ENCODE measurements around the gene TARS3. TPM values are rescaled to one million over a fixed set of nuclear protein-coding genes. Genes with fewer than 3 reads are reported as not detected.

Gene TARS3
- total RNA-seq, 1 donor from 2014 or later: 6.9 TPM

DNA sequence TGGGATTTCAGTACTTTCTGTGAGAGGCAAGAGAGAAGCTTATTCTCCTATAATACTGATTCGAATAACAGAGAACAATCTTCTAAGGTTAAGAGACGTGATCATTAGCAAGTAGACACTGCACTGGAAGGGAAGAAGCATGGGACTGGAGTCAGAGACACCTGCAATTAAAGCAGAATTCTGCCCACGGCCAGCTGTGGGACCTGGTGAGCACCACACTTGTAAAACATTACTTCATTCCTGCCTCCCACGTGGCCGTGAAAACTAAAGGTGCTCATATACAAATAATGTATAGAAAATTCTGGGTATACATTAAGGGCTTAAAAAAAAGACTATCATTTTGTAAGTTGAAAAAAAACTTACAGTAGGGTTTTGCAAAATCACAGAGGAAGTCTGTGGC lies 74.1 kb downstream of the TARS3 start:
- Histone ChIP-seq H3K36me3 (peaks cover under 1 to 45% of the 10 kb centered on the region in 2 donors), H3K4me1 (peaks cover 30% of the 10 kb centered on the region), H3K9me3 (no peaks in the 10 kb centered on the region), H3K27ac (no peak overlapping the region), H3K27me3 (no peaks in the 10 kb centered on the region), H3K4me3 (no peak overlapping the region)
- no peak for DNase-seq (ENCODE audit: extremely low spot score in 2 of 2)
- TF ChIP-seq, protein P1, sequence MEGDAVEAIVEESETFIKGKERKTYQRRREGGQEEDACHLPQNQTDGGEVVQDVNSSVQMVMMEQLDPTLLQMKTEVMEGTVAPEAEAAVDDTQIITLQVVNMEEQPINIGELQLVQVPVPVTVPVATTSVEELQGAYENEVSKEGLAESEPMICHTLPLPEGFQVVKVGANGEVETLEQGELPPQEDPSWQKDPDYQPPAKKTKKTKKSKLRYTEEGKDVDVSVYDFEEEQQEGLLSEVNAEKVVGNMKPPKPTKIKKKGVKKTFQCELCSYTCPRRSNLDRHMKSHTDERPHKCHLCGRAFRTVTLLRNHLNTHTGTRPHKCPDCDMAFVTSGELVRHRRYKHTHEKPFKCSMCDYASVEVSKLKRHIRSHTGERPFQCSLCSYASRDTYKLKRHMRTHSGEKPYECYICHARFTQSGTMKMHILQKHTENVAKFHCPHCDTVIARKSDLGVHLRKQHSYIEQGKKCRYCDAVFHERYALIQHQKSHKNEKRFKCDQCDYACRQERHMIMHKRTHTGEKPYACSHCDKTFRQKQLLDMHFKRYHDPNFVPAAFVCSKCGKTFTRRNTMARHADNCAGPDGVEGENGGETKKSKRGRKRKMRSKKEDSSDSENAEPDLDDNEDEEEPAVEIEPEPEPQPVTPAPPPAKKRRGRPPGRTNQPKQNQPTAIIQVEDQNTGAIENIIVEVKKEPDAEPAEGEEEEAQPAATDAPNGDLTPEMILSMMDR (IDR thresholded peaks at IDR 0.05): no peak
- TF ChIP-seq POLR2A (IDR thresholded peaks at IDR 0.05) (no peak), POLR2AphosphoS5 (IDR thresholded peaks at IDR 0.05; ENCODE audit: insufficient read depth in 1 of 2, low read depth in 1 of 2) (no peak)
- intact Hi-C loops (cut with DNase I): loop anchor here (5.0 kb wide), 1 partner anchor 353 kb away; the partner anchor contains the start of gene SNRPA1

DNA sequence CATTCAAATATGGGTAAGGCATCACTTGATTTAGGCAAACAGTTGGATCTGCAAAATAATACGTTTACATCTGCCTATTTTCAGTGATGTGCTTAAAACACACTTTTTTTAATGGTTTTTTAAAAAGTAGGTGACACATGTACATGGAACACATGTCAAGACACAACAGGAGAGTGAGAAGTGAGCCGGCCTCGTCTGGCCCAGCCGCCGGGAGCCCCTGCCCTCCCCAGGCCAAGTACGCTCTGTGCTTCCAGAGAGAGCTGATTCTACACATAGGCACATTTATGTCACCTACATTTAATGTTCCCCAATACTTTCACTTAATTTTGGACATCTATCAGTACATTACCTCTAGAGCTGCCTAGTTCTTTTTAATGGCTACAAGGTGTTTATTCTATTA lies 75.9 kb downstream of the TARS3 start:
- Histone ChIP-seq H3K27me3 (no peaks in the 10 kb centered on the region), H3K9me3 (no peaks in the 10 kb centered on the region), H3K36me3 (peaks cover 6 to 62% of the 10 kb centered on the region in 2 donors), H3K4me3 (no peak overlapping the region), H3K4me1 (peaks cover 28% of the 10 kb centered on the region), H3K27ac (no peak overlapping the region)
- intact Hi-C loops (cut with DNase I): no loop called here
- TF ChIP-seq POLR2AphosphoS5 (IDR thresholded peaks at IDR 0.05; ENCODE audit: insufficient read depth in 1 of 2, low read depth in 1 of 2) (no peak), POLR2A (IDR thresholded peaks at IDR 0.05) (no peak)
- TF ChIP-seq, protein P1 (IDR thresholded peaks at IDR 0.05): no peak
- no peak for DNase-seq (ENCODE audit: extremely low spot score in 2 of 2)

DNA sequence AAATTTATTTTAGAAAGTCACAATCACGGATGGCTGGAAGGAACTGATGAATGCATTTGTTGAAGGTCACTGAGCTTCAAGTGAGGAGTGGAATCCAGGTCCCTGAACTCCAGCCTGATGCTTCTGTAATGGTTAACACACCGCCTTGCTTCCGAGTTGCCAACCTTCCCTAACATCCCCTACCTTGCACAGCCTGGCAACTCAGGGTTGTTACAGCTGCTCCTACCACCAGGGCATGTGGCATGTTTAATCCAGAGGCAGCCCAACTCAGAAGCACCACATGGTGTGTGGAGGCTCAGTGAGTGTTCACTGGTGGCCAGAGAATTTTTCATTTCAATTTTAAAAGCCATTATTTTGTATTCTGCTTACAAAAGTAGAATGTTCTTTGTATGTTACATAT lies 77.0 kb downstream of the TARS3 start:
- H3K9me3 ChIP-seq: no peaks in the 10 kb centered on the region
- H3K4me1 ChIP-seq: peaks cover 23% of the 10 kb centered on the region
- no peak for TF ChIP-seq POLR2AphosphoS5 (IDR thresholded peaks at IDR 0.05; ENCODE audit: insufficient read depth in 1 of 2, low read depth in 1 of 2)
- no peak for TF ChIP-seq POLR2A (IDR thresholded peaks at IDR 0.05)
- TF ChIP-seq, protein P1 (IDR thresholded peaks at IDR 0.05): no peak
- no peak overlapping the region for H3K27ac ChIP-seq
- H3K27me3 ChIP-seq: no peaks in the 10 kb centered on the region
- intact Hi-C loops (cut with DNase I): no loop called here
- H3K36me3 ChIP-seq: peaks cover 6 to 70% of the 10 kb centered on the region in 2 donors
- no peak overlapping the region for H3K4me3 ChIP-seq
- DNase-seq (ENCODE audit: extremely low spot score in 2 of 2): no peak

DNA sequence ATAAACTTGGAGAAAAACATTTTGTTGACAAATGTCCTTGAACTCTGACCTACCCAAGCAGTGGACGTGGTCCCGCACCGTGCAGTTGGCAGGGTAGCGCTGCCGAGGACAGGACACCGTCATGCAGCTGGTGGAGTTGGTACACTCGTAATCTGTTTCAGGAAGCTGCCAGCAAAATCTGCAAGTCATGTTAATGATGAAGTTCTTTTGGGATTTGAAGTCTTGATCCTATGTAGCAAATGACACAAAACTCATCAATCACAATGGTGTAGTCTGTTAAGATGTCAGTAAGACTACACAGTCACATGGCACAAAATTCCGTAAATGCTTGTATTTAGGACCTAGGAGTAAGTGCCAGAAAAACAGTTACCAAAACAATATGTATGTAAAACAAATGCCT lies 77.6 kb downstream of the TARS3 start:
- intact Hi-C loops (cut with DNase I): no loop called here
- Histone ChIP-seq H3K4me3 (no peak overlapping the region), H3K27me3 (no peaks in the 10 kb centered on the region), H3K9me3 (no peaks in the 10 kb centered on the region), H3K4me1 (peaks cover 28% of the 10 kb centered on the region), H3K27ac (no peak overlapping the region), H3K36me3 (peaks cover 6 to 75% of the 10 kb centered on the region in 2 donors)
- TF ChIP-seq POLR2A (IDR thresholded peaks at IDR 0.05) (no peak), POLR2AphosphoS5 (IDR thresholded peaks at IDR 0.05; ENCODE audit: insufficient read depth in 1 of 2, low read depth in 1 of 2) (no peak)
- TF ChIP-seq, protein P1 (IDR thresholded peaks at IDR 0.05): no peak
- no peak for DNase-seq (ENCODE audit: extremely low spot score in 2 of 2)

DNA sequence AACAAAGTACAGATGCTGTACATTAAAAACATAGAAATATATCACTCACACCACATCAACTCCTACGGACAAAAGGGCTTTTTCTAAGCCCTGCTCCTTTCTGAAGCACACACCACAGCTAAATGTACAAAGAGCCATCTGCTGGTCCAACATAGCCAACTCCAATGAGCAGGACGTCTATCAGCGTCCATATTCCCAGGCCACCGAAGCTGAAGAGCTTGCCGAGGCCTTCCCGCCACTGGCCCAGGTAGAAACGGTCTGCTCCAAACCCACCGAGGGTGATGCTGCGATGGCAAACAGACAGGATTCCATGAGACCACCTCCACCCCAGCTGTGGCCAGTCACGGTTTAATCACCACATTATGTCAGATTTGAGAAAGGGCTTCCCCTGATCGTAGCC lies 81.9 kb downstream of the TARS3 start:
- Histone ChIP-seq H3K4me1 (peaks cover 17% of the 10 kb centered on the region), H3K4me3 (no peak overlapping the region), H3K27ac (peak overlapping the region; percentile 43), H3K27me3 (no peaks in the 10 kb centered on the region), H3K9me3 (no peaks in the 10 kb centered on the region), H3K36me3 (peaks cover 6 to 51% of the 10 kb centered on the region in 2 donors)
- intact Hi-C loops (cut with DNase I): no loop called here
- no peak for DNase-seq (ENCODE audit: extremely low spot score in 2 of 2)
- TF ChIP-seq, protein P1 (IDR thresholded peaks at IDR 0.05): no peak
- TF ChIP-seq POLR2A (IDR thresholded peaks at IDR 0.05) (no peak), POLR2AphosphoS5 (IDR thresholded peaks at IDR 0.05; ENCODE audit: insufficient read depth in 1 of 2, low read depth in 1 of 2) (no peak)

Data from vagina (tissue), 2 donors.